Measurements from ENCODE around the gene WFDC8.

DNA sequence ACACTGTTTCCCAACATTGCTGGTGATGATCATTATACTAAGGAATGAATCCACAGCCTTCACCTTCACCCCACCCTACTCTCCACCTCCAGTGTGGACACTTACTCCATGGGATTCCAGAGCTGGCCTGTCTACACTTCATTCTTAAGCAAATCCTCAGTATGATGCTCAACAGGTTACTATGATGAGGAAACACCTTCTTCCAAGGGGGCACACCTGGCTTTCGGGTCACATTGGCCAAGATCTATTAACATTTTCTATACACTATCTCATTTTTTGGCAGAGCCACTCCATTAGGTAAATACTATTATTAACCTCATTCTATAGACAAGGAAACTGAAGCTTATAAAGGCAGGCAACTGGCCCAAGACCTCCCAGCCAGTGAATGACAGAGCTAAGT lies 23.9 kb downstream of the WFDC8 start:
- TF ChIP-seq, protein P1, sequence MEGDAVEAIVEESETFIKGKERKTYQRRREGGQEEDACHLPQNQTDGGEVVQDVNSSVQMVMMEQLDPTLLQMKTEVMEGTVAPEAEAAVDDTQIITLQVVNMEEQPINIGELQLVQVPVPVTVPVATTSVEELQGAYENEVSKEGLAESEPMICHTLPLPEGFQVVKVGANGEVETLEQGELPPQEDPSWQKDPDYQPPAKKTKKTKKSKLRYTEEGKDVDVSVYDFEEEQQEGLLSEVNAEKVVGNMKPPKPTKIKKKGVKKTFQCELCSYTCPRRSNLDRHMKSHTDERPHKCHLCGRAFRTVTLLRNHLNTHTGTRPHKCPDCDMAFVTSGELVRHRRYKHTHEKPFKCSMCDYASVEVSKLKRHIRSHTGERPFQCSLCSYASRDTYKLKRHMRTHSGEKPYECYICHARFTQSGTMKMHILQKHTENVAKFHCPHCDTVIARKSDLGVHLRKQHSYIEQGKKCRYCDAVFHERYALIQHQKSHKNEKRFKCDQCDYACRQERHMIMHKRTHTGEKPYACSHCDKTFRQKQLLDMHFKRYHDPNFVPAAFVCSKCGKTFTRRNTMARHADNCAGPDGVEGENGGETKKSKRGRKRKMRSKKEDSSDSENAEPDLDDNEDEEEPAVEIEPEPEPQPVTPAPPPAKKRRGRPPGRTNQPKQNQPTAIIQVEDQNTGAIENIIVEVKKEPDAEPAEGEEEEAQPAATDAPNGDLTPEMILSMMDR (conservative IDR thresholded peaks at IDR 0.05 in 1 of 2, IDR thresholded peaks at IDR 0.05 in 1 of 2; ENCODE audit: low read depth in 1 of 2, low read length in 2 of 2) = no peak
- TF ChIP-seq EZH2 (IDR thresholded peaks at IDR 0.05; ENCODE audit: low read length, missing control alignments) = no peak

Data from fibroblast of lung (primary cell).